GM19468 (cell line): ENCODE results near the gene ATR.

Experiments used
- ATAC-seq: cut with Tn5 transposase; IDR thresholded peaks from one replicate; pipeline ENCODE4 v1.9.1; 2021; ENCODE audit warnings: mild to moderate bottlenecking, moderate library complexity, moderate number of reproducible peaks; ENCODE audit not compliant: unreplicated experiment; ENCODE audit errors: extremely low read depth

The ATR gene

DNA sequence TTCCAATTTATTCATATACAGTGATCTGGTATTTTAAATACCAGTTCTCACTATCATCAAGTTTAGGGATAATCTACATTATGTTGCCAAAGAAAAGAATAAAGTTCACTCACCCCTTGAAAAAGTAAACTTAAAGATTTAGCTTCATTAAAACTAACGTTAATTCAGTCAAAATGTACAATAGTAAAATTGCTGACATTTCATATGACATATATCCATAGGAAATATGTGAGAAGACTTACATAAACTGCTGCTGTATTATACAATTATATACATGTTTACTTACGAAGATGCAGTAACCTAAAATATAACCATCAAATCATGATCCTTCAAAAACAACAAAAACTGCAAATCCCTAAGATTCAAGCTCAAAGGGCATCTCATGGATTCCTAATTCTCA lies 44.0 kb downstream of the ATR start:
- no peak for ATAC-seq

DNA sequence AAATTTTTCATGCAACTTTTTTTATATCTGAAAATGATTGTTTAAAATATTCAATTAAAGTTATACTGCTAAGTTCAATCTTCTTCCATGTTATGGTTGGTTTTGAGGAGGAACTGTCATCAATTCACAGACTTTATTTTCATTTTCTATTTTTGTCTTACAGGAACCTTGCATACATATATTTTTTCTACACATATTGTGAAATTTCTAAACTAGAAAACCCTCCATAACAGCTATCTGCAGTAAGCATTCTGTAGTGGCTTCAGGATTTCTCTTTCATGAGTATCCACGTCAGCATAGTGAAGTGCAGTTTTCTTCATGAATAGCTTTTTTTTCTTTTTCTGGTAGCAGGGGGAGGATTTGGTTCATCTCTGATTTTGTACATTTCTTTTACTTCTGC lies 48.2 kb downstream of the ATR start:
- no peak for ATAC-seq

- no peak for ATAC-seq
Observed at GRCh38 chr3:142523921-142524566, 54.5 kb downstream of the ATR start.

DNA sequence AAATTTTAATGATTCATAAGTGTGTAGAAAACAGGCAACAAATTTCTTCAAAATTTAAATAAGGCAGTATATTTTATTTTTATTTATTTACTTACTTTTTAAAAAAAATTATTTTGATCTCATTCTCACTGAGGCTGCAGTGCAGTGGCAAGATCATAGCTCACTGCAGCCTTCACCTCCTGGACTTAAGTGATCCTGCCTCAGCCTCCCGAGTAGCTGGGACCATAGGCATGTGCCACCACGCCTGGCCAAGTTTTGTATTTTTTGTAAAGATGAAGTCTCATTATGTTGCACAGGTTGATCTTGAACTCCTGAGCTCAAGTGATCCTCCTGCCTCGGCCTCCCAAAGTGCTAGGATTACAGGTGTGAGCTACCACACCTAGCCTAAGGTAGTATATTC lies 69.5 kb downstream of the ATR start:
- ATAC-seq = no peak

DNA sequence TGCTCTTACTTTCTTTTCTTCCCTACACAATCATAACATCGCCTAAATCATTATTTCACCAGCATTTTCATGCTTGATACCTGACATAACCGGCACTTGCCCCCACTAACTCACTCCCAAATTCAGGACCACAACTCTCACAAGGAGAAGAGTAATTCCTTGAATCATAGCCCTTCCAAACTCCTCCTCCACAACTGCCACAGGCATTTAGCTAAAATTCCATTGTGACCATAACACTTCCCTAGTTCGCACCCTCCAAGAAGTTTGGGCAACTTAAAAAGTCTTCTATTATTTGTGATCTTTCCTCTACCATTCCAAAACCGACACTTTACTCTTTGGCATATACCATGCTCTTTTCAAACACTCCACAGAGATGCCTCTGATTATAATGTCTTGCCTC lies 71.3 kb downstream of the ATR start:
- ATAC-seq = no peak

DNA sequence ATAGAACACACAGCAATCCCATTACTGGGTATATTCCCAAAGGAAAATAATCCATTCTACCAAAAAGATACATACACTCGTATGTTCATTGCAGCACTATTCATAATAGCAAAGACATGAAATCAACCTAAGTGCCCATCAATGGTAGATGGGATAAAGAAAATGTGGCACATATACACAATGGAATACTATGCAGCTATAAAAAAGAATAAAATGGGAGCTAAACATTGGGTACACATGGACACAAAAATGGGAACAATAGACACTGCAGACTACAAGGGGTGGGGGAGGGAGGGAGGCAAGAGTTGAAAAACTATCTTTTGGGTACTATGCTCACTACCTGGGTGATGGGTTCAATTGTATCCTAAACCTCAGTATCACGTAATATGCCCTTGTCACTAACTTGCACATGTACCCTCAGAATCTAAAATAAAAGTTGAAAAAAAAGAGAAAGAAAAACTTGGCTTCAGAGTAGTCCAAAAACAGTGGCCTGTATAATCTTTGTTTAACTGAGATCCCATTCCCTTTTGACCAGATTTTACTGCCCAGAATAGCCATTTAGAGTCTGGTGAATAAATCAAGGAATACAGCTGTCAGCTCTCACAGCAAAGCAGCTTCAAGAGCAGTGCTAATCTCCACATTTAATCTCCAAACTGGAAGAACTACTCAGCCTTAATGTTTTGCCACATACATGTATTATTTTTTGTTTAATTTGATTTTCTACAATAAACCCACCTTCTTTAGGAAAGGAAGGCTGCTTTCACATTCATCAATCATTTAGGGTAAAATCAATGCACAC lies 76.1 kb downstream of the ATR start:
- no peak for ATAC-seq

GRCh38 chr3:142501004-142501926 lies 77.3 kb downstream of the ATR start:
- ATAC-seq = no peak

DNA sequence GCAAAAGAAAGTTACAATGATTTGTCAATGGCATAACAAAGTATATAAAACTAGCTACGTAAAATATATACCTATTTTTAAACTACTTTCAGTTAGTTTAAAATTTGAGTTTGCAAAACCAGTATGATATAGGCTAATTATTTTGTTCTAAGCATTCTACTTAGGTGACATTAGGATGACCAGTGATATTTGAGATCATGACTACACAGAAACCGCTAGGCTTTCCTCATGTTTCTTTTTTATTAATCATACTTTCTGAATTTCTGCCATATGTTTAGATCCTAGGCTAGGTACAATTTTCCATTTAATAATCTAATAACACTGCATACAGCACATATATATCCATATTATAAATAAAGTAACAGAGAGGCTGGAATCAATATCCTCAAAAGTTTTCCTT lies 78.3 kb downstream of the ATR start:
- ATAC-seq = no peak

DNA sequence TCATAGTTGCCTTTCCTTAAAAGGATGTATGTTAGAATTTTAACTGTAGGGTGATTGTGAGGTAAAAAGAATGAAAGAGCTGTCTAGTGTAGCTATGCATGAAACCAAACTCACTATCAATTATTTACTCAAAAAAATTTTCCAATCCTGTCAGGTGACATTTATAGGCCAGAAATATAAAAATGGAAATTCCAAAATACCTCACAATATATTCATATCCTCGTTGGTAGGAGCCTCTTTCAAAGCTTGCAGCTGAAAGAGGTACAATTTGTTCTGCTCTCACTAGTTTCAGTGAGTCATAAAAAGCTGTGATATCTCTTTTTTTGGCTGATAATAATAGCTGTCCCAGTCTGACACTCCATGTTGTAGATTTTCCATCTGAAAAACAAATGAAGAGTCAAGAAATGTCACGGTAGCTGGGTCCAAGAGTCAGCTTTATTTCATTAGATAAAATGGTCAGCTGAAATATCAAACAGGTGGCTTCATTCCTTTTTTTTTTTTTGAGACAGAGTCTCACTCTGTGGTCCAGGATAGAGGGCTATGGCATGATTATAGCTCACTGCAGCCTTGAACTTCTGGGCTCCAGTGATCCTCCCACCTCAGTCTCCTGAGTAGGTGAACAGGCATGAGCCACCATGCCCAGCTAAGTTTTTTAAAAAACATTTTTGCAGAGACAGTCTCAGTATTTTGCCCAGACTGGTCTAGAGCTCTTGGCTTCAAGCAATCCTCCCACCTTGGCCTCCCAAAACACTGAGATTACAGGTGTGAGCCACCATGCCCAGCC lies 79.9 kb downstream of the ATR start:
- no peak for ATAC-seq

- no peak for ATAC-seq
Observed at GRCh38 chr3:142497729-142498128, 80.8 kb downstream of the ATR start.

GRCh38 chr3:142495103-142495502 lies 83.4 kb downstream of the ATR start:
- ATAC-seq = no peak

DNA sequence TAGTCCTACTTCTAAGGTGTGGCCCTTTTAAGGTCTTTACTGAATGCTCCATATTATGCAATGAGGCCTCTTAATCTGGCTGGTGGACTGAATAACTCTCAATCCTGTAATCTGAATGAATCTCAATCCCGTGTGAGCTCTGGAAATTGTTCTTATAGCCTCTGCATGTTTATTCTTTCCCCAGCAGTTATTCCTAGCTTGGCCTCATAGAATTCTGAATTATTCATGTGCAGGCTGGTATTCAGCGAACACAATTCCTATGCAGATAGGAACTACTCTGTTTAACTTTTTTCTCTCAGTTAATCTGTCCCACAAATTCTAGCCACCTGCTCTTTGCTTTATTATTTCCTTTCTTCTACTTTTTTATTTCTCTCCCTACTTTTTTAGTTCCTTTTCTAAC lies 86.3 kb downstream of the ATR start:
- ATAC-seq = no peak

- ATAC-seq = no peak
Observed at GRCh38 chr3:142489572-142490323, 88.8 kb downstream of the ATR start.

DNA sequence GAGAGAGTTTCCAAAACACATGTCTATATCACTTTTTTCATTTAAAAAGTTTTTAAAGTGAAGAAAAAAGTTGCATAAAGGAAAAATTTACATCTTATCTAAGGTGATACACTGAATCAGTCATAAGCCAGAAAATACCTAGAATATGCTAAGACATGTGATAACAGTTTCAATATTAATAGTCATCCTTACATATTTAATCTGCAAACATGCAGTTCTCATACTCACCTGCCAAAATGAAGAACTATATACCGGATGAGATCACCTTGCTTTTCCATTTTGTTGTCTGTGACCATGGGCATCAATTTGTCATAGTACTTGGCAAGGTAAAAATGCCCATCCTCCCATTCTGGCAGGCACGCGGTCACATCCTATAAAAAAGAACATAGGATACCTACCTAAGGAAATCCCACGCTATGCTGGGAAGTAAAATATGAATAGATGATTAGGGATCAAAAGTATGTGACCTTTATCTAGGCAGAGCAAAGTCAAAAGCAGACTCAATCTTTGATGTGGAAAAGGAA lies 93.6 kb downstream of the ATR start:
- ATAC-seq = no peak

DNA sequence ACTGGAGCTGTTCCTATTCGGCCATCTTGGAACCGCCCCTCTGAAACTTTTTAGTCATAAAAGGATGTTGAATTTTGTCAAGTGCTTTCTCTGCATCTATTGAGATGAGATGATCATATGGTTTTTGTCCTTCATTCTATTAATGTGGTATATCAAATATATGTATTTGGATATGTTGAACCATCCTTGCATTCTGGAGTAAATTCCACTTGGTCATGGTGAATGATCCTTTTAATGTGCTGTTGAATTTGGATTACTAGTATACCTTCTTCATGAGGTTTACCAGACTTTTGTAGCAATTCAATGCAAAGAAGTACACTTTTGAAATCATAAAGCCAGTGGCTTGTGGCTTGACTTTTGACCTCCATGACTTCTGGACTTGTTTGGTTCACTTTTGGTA lies 97.3 kb downstream of the ATR start:
- no peak for ATAC-seq

DNA sequence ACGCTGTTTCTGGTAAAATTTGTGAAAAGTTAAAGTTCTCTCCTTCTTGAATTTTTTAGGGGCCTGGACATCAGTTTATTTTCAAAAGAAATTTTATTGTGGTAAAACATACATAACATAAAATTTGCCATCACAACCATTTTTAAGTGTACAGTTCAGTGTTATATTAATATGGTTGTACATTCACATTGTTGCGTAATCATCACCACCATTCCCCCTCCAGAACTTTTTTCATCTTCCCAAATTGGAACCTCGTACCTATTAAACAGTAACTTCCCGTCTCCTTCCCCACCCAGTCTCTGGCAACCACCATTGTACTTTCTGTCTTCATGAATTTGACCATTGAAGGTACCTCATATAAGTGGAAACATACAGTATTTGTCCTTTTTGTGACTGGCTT lies 107.7 kb downstream of the ATR start:
- no peak for ATAC-seq

GRCh38 chr3:142468456-142468855 lies 110.1 kb downstream of the ATR start:
- no peak for ATAC-seq

DNA sequence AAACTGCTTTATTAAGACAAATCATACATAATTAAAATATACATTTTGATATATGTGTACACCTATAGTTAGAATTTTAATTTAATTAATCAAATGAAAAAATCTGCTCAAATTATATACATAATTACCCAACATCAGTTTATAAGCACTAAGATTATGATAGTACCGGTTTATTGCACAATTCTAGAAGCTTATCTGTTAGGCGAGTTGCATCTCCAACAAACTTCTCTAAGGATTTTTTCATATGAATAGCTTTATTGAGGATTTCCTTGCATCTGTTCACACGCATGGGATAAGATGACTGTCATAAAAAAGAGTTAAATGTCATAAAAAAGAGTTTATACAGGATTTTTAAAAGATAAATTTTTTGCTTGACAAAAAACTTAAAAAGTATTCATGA lies 110.8 kb downstream of the ATR start:
- no peak for ATAC-seq

DNA sequence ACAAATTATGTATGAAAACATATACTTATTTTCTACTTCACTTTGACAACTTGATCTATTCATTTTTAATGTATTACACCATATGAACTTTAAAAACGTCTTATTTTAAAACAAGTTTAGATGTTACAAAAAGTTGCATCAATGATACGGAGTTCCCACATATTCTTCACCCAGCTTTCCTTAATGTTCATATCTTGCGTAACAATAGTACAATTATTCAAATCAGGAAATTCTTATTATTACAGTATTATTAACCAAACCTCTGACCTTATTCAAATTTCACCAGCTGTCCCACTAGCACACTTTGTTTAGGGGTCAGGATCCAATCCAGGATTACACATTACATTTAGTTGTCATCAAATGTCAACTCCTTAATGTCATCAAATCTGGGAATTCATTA lies 117.8 kb downstream of the ATR start:
- no peak for ATAC-seq
